Measurements from ENCODE around the gene UQCRC1.

The UQCRC1 gene

DNA sequence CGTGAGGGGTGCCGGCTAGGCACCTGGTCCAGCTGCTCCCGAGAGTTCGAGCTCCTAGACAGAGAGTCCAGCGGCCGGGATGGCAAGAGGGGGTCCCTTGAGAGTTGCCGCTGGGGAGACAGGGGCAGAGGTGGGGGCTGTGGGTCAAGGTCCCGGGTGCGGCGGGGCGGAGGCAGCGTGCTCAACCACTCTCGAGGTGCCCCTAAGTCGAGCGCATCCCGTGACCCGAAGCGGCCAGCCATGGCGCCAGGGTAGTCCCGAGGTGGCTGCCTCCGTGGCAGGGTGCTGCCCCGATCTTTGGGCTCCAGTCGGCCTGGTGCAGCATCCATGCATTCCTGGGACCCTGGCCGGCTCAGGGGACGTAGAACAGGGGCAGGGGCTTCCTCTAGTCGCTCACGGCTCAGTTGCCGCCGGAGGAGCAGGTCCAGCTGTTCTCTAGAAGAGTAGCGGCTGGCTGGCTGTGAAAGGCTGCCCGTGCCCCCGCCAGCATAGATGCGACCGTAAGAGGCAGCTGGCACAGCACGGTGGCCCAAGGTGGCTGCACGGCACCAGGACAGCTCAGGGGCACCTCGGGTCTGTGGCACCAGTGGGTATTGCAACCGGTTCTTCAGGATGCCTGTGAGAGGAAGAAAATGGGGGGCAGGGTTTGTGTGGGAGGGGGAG lies 30.6 kb upstream of the UQCRC1 start:
- TF ChIP-seq POLR2AphosphoS5 (IDR thresholded peaks at IDR 0.05; ENCODE audit: low read depth, low read length): no peak
- TF ChIP-seq FOXP2 (optimal IDR thresholded peaks at IDR 0.05; ENCODE audit: borderline replicate concordance, extremely low read depth, extremely low read length, insufficient read depth): no peak
- no peak for TF ChIP-seq TAF1 (IDR thresholded peaks at IDR 0.05; ENCODE audit: borderline replicate concordance, insufficient read depth, low read length)
- TF ChIP-seq, protein P1, sequence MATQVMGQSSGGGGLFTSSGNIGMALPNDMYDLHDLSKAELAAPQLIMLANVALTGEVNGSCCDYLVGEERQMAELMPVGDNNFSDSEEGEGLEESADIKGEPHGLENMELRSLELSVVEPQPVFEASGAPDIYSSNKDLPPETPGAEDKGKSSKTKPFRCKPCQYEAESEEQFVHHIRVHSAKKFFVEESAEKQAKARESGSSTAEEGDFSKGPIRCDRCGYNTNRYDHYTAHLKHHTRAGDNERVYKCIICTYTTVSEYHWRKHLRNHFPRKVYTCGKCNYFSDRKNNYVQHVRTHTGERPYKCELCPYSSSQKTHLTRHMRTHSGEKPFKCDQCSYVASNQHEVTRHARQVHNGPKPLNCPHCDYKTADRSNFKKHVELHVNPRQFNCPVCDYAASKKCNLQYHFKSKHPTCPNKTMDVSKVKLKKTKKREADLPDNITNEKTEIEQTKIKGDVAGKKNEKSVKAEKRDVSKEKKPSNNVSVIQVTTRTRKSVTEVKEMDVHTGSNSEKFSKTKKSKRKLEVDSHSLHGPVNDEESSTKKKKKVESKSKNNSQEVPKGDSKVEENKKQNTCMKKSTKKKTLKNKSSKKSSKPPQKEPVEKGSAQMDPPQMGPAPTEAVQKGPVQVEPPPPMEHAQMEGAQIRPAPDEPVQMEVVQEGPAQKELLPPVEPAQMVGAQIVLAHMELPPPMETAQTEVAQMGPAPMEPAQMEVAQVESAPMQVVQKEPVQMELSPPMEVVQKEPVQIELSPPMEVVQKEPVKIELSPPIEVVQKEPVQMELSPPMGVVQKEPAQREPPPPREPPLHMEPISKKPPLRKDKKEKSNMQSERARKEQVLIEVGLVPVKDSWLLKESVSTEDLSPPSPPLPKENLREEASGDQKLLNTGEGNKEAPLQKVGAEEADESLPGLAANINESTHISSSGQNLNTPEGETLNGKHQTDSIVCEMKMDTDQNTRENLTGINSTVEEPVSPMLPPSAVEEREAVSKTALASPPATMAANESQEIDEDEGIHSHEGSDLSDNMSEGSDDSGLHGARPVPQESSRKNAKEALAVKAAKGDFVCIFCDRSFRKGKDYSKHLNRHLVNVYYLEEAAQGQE (IDR thresholded peaks at IDR 0.05; ENCODE audit: insufficient read depth in 1 of 2, low read depth in 2 of 2, low read length in 2 of 2): no peak
- no peak for TF ChIP-seq SIN3A (IDR thresholded peaks at IDR 0.05; ENCODE audit: borderline replicate concordance, insufficient read depth, low read length)

DNA sequence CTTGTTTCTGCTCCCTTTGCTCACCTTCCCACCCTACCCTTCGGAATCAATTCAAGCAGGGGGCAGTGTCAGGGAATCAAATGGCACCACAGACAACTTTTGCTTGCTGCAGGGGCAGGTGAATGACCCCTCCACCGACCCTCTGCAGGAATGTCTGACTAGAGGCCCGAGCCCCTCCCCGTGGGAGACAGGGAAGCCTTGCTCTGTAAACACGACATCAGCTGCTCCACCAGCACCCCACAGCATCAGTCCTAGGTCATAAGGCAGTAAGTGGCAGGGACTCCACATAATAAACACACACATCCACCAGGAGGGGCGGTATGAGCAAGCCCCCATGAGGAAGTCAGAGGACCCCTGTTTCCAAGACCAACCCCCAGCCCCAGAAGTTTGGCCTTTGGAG lies 27.9 kb upstream of the UQCRC1 start:
- TF ChIP-seq FOXP2 (optimal IDR thresholded peaks at IDR 0.05; ENCODE audit: borderline replicate concordance, extremely low read depth, extremely low read length, insufficient read depth) (no peak), TAF1 (IDR thresholded peaks at IDR 0.05; ENCODE audit: borderline replicate concordance, insufficient read depth, low read length) (no peak), POLR2AphosphoS5 (IDR thresholded peaks at IDR 0.05; ENCODE audit: low read depth, low read length) (no peak), SIN3A (IDR thresholded peaks at IDR 0.05; ENCODE audit: borderline replicate concordance, insufficient read depth, low read length) (no peak)
- TF ChIP-seq, protein P1 (IDR thresholded peaks at IDR 0.05; ENCODE audit: insufficient read depth in 1 of 2, low read depth in 2 of 2, low read length in 2 of 2): no peak

- TF ChIP-seq POLR2AphosphoS5 (IDR thresholded peaks at IDR 0.05; ENCODE audit: low read depth, low read length) (no peak), SIN3A (IDR thresholded peaks at IDR 0.05; ENCODE audit: borderline replicate concordance, insufficient read depth, low read length) (no peak), FOXP2 (optimal IDR thresholded peaks at IDR 0.05; ENCODE audit: borderline replicate concordance, extremely low read depth, extremely low read length, insufficient read depth) (no peak), TAF1 (IDR thresholded peaks at IDR 0.05; ENCODE audit: borderline replicate concordance, insufficient read depth, low read length) (no peak)
- TF ChIP-seq, protein P1 (IDR thresholded peaks at IDR 0.05; ENCODE audit: insufficient read depth in 1 of 2, low read depth in 2 of 2, low read length in 2 of 2): no peak
These were observed 26.8 kb upstream of the UQCRC1 start for GRCh38 chr3:48636149-48636655.

GRCh38 chr3:48635222-48636021 lies 26.0 kb upstream of the UQCRC1 start, which contains the start of gene SLC26A6:
Gene SLC26A6, minus strand, starts transcription at chr3:48635461. Its CDS starts 68 bp downstream, at chr3:48635393.
- TF ChIP-seq POLR2AphosphoS5 (IDR thresholded peaks at IDR 0.05; ENCODE audit: low read depth, low read length) (peak; percentile 86), FOXP2 (optimal IDR thresholded peaks at IDR 0.05; ENCODE audit: borderline replicate concordance, extremely low read depth, extremely low read length, insufficient read depth) (peak; percentile 28), SIN3A (IDR thresholded peaks at IDR 0.05; ENCODE audit: borderline replicate concordance, insufficient read depth, low read length) (no peak), TAF1 (IDR thresholded peaks at IDR 0.05; ENCODE audit: borderline replicate concordance, insufficient read depth, low read length) (peak; percentile 78; the same call in 1 of the 2 replicates)
- TF ChIP-seq, protein P1 (IDR thresholded peaks at IDR 0.05; ENCODE audit: insufficient read depth in 1 of 2, low read depth in 2 of 2, low read length in 2 of 2): peak in 1 of 2 experiments; percentile 40; a peak in 1 of 4 replicates
